GM21825 (cell line): Measurements from ENCODE around the gene CWF19L2.

ENCODE experiments used
- ATAC-seq: cut with Tn5 transposase; IDR thresholded peaks from one replicate; pipeline ENCODE4 v1.9.1; 2021; ENCODE audit warnings: mild to moderate bottlenecking, moderate library complexity; ENCODE audit not compliant: unreplicated experiment

CWF19L2 gene

GRCh38 chr11:107316426-107316825 is 141.2 kb downstream of the CWF19L2 start:
- no peak for ATAC-seq

GRCh38 chr11:107307991-107308390 is 149.6 kb downstream of the CWF19L2 start:
- ATAC-seq, result no peak

GRCh38 chr11:107301878-107302277 is 155.7 kb downstream of the CWF19L2 start:
- ATAC-seq, result no peak

GRCh38 chr11:107293677-107294344 is 163.8 kb downstream of the CWF19L2 start:
- ATAC-seq, result no peak

GRCh38 chr11:107282195-107282594 is 175.4 kb downstream of the CWF19L2 start:
- no peak for ATAC-seq
